IPS DF 4.7 (cell line): ENCODE results near the gene TMEM234.

Source experiments
- DNase-seq: peaks from one replicate; pipeline ENCODE4 v3.0.0-alpha.2; 2013; ENCODE audit warnings: low spot score; ENCODE audit errors: extremely low read depth

Gene TMEM234

DNA sequence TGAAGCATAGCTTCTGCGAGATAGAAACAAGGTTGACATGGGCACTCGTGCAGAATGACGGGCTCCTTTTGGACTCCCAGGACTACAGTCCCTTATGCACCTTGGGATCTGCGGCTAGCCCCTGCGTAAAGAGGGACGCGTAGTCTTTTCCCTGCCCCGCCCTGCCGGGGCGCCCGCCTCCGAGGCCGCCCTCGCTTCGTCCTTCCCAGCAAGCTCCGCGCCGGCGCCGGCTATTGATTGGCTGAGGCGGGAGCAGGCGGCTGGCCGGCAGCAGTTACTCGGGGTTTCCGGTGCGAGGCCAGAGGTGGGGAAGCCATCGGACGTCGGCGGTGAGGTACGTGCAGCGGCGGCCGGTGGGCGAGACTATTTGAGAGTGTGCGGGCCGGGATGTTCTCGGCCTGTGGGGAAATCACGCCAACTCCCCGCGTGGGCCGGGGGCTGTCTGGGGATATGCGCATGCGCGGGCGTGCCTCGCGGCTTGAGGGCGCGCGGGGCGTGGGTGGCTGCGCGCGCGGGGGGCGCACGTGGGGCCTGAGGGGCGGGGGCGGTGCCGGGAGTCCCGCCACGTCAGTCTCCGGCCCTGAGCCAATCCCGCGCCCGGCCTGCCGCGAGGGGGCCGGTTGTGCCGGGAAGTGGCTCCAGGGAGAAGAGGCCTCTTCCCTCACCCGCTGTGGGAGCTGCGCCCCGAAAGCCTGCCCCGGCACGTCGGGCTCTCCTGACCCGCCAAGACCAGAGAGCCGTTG, 42.5 kb downstream of the TMEM234 start, which contains the start of gene TXLNA:
TSS of gene TXLNA (plus strand) at position 233 of the 743 bp plus-strand sequence. CDS start 671 bp downstream, outside the sequence.
- no peak for DNase-seq

DNA sequence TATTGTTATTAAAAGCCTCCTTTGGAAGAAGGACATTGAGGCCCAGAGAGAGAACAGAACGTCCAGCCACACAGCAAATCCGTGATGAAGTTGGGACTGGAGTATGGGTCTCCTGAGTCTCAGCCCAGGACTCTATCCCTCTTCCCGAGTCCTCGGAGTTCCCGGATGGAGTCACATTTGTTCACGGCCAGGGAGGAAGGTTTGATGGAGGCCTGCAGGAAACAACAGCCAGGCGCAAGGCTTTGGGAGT, 43.0 kb downstream of the TMEM234 start:
- DNase-seq, result no peak

DNA sequence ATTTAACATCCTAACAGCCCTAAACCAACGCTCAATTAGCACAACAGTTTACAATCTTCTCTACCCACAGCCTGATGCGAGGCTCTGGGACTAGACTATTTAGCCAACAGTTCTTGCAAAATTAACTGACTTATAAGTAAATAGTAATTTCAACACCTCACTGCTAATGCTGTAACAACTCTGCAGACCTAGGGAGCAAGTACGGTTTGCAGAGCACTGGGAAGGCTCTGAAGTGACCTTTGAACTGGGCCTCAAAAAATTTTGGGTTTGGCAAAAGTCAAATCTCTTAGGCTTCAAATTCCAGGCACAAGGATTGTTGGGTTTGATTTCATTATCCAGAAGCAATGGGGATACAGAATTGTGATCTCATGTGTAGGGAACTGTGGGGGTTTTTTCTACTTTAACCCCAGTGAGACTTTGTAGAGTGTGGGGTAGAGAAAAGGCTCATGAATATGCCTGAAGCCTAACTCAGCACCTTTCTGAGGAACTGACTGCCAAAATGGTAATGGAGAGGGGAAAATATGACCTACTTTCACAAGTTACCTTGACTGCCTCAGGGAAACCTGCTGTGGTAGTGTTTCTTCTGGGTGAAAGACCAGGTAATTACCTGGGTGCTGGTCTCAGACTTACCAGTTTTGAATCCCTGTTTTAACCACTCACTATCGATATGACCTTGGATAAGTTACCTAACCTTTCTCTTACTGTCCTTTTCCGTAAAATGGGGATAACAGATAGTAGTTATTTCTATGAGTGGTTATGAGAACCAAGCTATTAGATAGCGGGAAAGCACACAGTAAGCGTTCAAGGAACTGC, 43.6 kb downstream of the TMEM234 start:
- DNase-seq, result no peak

DNA sequence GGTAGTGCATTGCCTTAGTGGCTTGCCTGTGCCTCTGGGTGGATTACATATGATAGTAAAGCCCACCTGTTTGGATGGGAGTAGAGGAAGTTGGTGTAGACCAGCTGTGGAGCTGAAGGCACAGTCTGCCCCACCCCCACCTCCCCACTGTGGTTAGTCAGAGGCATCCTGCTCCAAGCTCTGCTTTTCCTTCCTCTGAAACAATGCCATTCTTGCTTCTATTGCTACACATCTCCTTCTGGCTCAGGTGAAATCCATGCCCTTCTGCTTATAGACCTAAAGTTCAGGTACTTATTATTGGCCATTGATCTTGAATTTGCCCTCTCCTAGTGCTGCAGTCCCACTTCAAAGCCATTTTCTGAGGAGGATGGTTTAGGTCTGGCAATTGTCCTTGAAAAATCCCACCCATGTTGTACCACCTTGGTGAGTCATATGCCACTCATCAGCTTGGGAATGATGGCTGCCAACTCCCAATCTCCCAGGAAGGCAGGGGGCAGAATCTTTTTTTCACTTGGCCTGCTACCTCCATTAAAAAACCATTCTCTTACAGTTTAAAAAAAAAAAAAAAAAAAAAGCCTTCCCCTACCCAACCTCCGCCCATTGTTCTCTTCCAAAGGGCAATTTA, 49.4 kb downstream of the TMEM234 start:
- no peak for DNase-seq

DNA sequence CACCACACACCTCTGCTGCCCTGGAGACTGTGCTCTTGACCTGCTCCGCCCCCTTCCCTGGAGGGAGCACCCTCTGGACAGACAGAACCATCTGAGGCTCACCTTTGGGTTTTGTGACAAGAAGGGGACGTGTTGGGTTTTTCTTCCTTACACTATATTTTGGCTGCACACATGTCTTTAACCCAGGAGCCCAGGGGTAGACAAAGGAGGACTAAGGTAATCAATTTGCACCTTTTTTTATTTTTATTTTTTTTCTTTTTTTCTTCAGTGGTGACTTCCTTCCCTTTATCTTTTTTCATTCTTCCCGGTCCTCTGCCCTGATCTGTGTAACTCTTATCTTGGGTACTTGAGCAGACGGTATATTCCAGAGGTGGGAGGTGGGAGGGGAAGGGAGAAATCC, 51.2 kb downstream of the TMEM234 start:
- DNase-seq, result no peak
